GM19372 (cell line): ENCODE data around the gene STK39.

Experiments used
- ATAC-seq: cut with Tn5 transposase; IDR thresholded peaks from one replicate; pipeline ENCODE4 v1.9.1; 2021; ENCODE audit warnings: mild to moderate bottlenecking, low read depth, moderate library complexity; ENCODE audit not compliant: unreplicated experiment

STK39 gene

GRCh38 chr2:168025487-168026202 lies 221.8 kb downstream of the STK39 start:
- ATAC-seq = no peak

GRCh38 chr2:168024459-168024858 lies 222.9 kb downstream of the STK39 start:
- no peak for ATAC-seq

GRCh38 chr2:168021800-168022587 lies 225.4 kb downstream of the STK39 start:
- no peak for ATAC-seq

- no peak for ATAC-seq
These were observed 232.0 kb downstream of the STK39 start for GRCh38 chr2:168015274-168015953.

GRCh38 chr2:168009900-168010299 lies 237.5 kb downstream of the STK39 start:
- ATAC-seq = no peak

GRCh38 chr2:168008646-168009195 lies 238.7 kb downstream of the STK39 start:
- no peak for ATAC-seq

GRCh38 chr2:168006498-168006897 lies 240.9 kb downstream of the STK39 start:
- no peak for ATAC-seq

- ATAC-seq = no peak
These were observed 241.8 kb downstream of the STK39 start for GRCh38 chr2:168005586-168005985.

GRCh38 chr2:168003876-168004275 lies 243.5 kb downstream of the STK39 start:
- ATAC-seq = no peak

- no peak for ATAC-seq
These were observed 245.3 kb downstream of the STK39 start for GRCh38 chr2:168002021-168002553.

GRCh38 chr2:167992278-167992677 lies 255.1 kb downstream of the STK39 start:
- ATAC-seq = no peak

- no peak for ATAC-seq
These were observed 257.3 kb downstream of the STK39 start for GRCh38 chr2:167990062-167990461.

GRCh38 chr2:167988296-167988695 lies 259.1 kb downstream of the STK39 start:
- no peak for ATAC-seq

GRCh38 chr2:167987558-167987957 lies 259.8 kb downstream of the STK39 start:
- ATAC-seq = no peak

GRCh38 chr2:167987026-167987425 lies 260.4 kb downstream of the STK39 start:
- ATAC-seq = no peak

GRCh38 chr2:167986223-167986622 lies 261.2 kb downstream of the STK39 start:
- ATAC-seq = no peak

GRCh38 chr2:167981945-167982344 lies 265.4 kb downstream of the STK39 start:
- ATAC-seq = no peak

- ATAC-seq = no peak
These were observed 267.0 kb downstream of the STK39 start for GRCh38 chr2:167980439-167980838.

GRCh38 chr2:167972746-167973145 lies 274.6 kb downstream of the STK39 start:
- ATAC-seq = no peak

- no peak for ATAC-seq
These were observed 275.4 kb downstream of the STK39 start for GRCh38 chr2:167972020-167972419.
